EH (cell line): Measurements from ENCODE around the gene LCN10.
A peak's percentile ranks its signal among the peaks of the same experiment; 100 is the strongest.

Experiments used
- DNase-seq: peaks from one replicate; pipeline ENCODE4 v3.0.0-alpha.2; 2015; ENCODE audit warnings: low read depth

The LCN10 gene

GRCh38 chr9:136700959-136701667, 41.6 kb downstream of the LCN10 start:
- DNase-seq = no peak

DNA sequence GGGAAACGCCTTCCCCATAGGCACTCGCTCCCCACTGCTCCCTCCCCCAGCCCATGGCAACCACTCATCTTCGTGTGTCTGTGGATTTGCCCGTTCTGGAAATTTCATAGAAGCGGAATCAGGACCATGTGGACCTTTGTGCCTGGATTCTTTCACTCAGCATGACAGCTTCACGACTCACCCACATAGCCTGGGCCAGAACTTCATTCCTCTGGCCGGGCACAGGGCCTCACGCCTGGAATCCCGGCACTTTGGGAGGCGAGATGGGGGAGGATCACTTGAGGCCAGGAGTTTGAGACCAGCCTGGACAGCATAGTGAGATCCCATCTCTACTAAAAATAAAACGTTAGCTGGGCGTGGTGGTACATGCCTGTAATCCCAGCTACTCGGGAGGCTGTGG, 42.4 kb downstream of the LCN10 start:
- DNase-seq = peak; percentile 57

DNA sequence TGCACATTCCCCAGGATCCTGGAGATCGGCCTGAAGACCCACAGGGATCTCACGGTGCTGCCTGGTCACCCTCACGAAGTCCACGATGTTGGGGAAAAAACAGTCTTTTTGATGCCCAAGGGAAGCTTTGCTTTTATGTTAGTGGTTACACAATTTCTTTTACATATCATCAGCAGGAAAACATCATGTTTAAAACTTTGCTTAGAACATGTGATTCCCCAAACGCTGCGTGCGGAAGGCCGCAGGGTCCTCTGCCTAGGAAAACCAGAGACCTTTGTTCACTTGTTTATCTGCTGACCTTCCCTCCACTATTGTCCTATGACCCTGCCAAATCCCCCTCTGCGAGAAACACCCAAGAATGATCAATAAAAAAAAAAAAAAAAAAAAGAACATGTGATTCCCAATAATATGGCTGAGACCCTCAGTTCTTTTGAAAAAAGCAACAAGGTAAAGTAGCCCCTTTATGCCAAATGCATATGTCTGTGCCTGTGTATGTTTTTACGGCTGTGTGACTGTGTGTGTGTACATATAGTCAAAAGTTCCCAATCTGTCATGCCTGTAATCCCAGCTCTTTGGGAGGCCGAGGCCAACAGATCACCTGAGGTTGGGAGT, 44.0 kb downstream of the LCN10 start:
- no peak for DNase-seq

DNA sequence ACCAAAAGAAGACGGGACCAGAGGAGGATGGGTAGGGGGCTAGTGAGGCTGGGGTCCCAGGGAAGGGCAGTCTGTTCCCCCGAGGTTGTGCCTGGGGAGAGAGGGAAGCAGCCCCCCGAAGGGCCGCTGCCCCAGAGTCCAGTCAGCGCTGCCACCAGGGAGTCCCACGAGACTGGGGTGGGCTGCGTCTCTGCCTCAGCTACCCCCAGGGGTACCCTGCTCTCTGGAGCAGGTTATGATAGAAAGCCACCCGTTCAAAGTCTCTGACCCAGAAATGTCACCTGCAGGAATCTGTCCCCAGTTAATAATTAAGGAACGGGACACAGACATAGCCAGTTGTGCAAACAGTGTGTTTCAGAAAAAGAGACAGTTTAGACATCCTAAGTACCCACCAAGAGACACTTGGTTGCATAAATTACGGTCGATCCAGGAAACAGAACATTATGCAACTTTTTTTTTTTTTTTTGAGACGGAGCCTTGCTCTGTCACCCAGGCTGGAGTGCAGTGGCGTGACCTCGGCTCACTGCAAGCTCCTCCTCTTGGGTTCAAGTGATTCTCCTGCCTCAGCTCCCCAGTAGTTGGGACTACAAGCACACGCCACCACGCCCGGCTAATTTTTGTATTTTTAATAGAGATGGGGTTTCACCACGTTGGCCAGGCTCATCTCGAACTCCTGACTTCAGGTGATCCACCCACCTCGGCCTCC, 44.8 kb downstream of the LCN10 start:
- DNase-seq = no peak

GRCh38 chr9:136697146-136697820, 45.5 kb downstream of the LCN10 start:
- DNase-seq = no peak

DNA sequence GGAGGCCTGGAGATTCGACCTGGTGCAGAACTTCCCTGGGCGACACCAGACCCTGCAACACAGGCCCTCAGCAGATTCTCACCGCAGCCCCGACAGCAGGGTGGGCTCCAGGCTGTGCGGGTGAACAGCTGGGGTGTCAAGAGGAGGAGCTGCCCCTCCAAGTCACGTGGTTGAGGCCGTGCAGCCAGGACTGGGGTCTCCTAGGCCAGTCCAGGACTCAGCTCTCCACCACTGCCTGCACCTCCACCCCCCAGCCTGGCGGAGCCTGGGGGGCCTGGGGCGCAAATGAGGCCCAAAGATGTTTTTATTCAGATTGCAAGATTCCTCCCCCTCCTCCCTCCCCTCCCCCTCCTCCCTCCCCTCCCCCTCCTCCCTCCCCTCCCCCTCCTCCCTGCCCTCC, 46.2 kb downstream of the LCN10 start:
- no peak for DNase-seq

GRCh38 chr9:136695955-136696354, 46.8 kb downstream of the LCN10 start:
- no peak for DNase-seq

DNA sequence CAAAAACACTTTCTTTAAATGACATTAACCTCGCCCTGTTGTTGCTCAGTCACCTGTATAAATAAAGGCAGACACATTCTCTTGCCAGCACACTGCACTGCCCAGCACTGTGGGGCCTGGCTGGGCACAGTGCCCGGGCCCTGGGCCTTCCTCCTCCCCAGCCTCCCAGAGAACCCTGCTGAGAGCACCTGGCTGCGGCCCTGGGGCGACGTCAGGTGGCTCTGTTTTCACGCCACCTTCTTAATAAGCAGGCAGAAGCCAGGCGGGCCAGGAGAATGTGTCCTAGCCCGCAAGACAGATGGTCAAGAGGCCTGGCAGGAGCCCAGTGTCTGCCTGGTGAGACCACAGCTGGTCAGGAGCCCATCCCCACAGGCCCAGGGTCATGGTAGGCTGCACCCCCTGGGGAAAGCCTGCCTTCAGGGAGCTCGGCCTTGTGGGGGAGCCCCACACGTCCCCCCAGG, 47.3 kb downstream of the LCN10 start:
- no peak for DNase-seq

DNA sequence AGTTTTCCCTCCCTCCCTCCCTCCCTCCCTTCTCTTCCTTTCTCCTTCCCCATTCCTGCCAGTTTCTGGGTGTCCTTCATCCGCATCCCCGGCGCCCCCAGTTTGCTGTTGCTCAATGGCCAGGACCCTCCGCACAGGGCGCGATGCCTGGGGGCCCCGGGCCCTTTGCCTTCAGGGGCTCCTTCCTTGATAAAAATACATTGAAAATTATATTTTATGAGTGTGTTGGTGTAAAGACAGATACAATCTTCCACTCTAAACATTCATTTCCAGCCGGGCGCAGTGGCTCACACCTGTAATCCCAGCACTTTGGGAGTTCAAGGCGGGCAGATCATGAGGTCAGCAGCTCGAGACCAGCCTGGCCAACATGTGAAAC, 47.9 kb downstream of the LCN10 start:
- no peak for DNase-seq

DNA sequence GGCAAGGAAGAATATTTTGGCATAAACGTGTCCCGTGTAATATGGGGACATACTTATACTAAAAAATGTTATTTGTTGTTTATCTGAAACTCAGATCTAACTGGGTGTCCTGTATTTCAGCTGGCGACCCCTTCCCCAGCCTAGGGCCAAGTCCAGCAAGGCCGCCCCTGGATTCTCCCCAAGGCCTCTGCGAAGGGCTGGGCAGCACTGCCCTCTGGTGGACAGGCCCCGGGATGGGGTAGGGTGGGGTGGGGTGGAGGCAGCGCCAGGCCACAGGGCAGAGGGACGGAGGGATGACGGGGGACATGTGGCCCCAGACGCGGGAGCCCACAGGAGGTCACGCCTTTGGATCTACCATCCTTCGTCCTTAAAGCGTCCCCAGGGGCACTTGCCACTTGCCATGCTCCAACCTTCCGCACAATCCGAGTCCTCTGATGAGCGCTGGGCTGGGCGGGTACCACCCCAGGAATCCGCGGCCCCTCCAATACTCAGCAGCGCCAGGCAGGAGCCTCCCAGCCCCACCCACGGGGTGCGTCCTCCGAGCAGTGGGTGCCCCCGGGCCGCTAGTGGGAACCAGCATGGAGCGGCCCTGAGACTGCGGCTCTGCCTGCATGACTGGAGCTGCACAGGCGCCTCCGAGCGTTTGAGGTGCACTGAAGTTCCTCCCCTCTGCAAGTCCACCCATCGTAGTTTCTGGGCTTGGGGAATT, 48.4 kb downstream of the LCN10 start:
- DNase-seq = peak; percentile 46

- DNase-seq = peak; percentile 29
Measured at GRCh38 chr9:136693490-136694162, 49.1 kb downstream of the LCN10 start.

- DNase-seq = no peak
Measured at GRCh38 chr9:136693135-136693489, 49.6 kb downstream of the LCN10 start.

DNA sequence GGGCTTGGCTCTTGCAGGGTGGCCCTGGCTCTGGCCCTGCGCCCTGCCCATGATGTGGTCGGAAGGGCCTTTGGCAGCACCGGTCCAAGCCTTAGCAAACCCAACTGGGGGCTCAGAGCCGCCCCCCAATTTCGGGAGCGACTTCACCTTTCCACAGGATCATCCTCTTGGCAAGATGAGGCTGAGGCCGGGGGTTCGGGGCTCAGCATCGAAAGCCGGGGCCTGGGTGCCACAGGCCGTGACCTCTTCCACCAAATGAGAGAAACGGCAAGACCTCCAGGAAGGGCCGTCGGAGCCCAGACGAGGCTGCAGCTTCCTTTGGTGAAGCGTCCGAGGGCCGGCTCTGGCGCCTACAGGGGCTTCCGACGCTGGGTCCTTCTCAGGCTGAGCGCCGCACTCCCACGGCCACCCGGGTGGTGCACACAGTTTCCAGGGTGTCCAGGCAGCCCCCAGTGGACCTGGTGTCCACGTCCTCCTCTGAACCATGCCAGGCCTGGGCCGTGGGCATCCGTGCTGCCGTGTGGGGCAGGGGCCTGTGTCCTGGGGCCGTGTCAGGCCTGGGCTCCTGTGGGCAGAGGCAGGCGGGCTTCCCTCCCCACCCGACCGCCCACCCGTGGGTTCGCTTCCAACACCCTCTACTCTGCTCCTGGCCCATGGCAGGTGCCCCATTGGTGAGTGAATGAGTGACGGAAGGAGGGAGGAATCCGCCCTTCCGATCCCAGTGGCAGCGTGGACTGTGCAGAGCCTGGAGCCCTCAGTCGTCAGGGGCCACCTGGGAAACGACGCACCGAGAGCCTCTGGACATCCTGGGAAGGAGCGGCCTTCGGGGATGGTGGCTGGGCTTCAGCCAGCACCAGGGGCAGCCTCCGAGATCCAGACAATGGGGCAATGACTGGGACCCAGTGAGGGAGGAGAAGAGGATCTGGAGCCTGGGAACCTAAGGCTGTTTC, 50.3 kb downstream of the LCN10 start:
- DNase-seq = no peak

DNA sequence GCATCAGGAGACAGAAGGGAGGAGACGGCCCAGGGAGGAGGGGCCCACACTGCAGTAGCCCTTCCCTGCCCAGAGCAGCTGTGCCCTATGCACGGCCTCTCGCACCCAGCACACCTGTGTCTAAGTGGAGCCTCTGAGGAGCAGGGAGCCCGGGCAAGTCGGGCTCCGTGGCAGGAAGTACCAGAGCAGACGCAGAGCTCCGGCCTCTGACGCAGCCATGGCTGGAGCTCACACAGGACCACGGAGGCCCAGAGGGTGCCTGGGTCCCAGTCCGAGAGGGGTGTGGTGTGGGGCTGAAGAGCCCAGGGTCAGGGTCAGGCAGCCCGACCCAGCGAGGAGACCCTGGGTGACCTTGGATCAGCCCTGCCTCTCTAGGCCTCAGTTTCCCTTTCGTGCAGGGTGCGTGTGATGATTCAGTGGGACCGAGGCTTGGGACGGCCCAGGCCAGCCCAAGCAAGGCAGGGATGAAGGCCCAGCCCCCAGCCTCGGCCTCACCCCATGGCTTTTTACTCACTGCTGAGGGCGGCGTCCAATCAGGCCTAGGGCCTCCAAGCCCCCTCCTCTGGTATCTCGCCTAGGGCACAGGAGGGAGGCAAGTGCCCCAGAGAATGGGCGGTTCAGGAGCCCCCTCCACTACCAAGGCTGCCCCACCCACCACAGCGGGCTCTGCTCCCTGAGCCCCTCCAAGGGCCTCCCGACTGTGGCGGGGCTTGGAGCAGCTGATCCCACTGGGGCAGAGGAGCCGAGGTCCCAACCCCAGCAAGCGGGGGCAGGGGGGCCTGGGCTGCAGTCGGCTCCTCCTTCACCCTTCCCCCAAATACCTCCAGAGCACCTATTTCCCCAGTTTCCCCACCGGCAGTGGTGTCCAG, 51.2 kb downstream of the LCN10 start:
- no peak for DNase-seq

DNA sequence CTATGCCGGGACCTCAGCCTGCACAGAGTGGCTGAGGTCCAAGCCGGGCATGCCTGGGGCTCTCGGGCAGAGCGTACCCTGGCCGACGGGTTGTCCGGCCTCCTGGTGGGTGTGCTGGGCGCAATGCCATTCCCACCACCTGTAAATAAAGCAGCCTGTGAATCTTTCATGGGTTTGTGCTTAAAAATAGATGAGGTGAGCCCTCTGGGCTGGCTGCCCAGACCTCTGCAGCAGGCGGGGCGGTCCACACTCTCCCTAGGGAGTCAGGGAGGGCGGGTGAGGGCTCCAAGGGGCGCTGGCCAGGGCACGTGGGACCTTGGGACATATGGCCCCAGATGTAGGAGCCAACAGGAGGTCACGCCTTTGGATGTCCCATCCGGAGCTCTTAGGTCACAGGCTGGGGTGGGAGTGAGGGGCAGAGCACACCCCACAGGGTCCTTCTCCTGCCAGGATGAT, 51.9 kb downstream of the LCN10 start:
- DNase-seq = no peak

GRCh38 chr9:136690104-136690805, 52.5 kb downstream of the LCN10 start:
- no peak for DNase-seq

DNA sequence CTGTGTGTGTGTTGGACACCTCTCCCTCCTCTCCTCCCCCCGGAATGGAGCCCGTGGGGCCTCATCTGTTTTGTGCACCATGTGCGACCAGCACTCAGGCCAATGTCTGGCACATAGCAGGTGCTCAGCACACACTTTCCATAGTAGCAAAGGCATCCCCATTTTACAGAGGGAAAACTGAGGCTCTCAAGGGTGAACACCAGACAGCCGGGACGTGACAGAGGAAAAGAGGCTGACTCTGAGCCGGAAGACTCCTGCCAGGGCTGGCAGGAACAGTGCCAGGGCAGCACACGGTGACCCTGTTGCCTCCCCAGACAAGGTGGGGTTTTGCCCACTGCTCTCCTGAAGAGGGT, 53.7 kb downstream of the LCN10 start:
- no peak for DNase-seq

- no peak for DNase-seq
Measured at GRCh38 chr9:136688274-136689107, 54.2 kb downstream of the LCN10 start.
